Daoy (cell line): Measurements from ENCODE around the gene PCNX3. TPM values are rescaled to one million over a fixed set of nuclear protein-coding genes. Genes with fewer than 3 reads are reported as not detected.

Source experiments
- DNase-seq: peaks from one replicate; pipeline ENCODE4 v3.0.0-alpha.2; 2015; ENCODE audit warnings: low read depth
- total RNA-seq: library from RNA; depleted of rRNA; stranded (reverse); fragments of >200 nt; shearing (Covaris generic); gene quantifications from 2 replicates; pipeline ENCODE4 v1.2.3, GENCODE V29; 2014

Gene PCNX3
- total RNA-seq, 1 experiment from 2014 or later: 16.2 TPM

GRCh38 chr11:65598258-65598699, 17.3 kb upstream of the PCNX3 start:
- no peak for DNase-seq

DNA sequence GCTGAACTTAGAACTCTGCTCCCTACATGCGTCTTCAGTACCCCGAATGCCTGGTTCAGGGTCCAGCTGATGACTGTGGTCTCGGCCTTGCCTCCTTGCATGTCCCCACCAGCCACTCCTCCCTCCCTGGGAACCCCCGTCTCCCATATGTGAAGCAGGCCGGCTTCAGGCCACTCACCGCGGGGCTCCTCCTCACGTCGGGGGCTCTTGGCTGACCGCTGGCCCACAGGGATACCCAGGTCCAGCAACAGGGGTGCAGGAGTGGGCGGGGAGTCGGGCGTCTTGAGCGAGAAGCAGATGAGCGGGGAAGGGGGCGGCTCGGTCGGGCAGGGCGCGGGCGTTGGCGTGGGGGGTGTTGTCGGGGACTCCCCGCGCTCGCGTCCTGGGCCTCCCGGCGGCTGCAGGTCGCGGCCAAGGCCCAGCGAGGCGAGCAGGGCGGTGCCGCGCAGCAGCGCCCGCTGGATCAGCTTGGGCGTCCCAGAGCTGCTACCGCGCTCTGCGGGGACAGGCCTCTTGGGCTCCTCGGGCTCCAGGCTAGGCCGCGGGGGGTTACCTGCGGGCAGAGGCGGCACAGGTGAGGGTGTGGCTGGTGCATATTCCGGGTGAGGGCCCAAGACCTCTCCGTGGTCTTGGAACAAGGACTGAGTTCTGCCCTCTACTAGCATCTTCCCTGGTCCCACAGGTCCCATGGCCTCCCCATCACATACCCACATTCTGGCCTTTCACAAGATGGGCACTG, 16.2 kb upstream of the PCNX3 start:
- no peak for DNase-seq

GRCh38 chr11:65599955-65600246, 15.7 kb upstream of the PCNX3 start:
- DNase-seq: no peak

GRCh38 chr11:65604258-65604657, 11.3 kb upstream of the PCNX3 start:
- no peak for DNase-seq

DNA sequence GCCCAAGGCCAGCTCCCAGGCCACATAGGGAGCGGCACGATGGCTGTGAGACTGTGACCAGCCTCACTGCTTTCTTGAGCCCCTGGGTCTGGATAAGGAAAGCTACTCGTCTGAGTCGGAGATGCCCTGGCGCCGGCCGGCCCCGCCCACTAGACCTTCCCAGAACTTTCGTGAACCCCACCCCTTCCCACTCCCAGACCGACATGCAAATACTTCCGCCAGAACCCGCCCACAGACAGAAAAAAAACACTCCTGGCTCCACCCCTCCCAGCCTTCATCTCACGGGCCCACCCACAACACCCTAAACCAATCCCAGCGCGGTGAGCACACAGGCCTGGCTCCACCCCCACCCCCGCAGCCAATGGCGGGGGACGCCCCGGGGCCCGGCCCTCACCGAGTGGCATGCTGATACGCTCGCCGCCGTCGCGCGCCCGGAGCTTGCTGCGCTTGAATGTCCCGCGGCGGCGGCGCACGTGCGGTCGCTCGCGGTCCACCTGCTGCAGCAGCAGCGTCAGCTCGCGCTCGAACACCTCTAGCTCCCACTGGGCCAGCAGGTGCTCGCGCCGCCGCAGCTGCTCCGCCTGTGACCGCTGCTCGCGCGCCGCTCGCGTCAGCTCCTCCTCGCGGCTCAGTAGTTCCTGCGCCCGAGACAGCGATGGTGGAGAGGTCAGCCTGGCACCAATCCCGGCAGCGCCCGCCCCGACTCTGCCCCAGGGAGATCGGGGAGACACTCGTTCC, 8.5 kb upstream of the PCNX3 start:
- DNase-seq: no peak

- no peak for DNase-seq
Observed at GRCh38 chr11:65607614-65608426, 7.8 kb upstream of the PCNX3 start.

- DNase-seq: no peak
Observed at GRCh38 chr11:65609229-65609628, 6.3 kb upstream of the PCNX3 start.

- no peak for DNase-seq
Observed at GRCh38 chr11:65609665-65610064, 5.9 kb upstream of the PCNX3 start.

DNA sequence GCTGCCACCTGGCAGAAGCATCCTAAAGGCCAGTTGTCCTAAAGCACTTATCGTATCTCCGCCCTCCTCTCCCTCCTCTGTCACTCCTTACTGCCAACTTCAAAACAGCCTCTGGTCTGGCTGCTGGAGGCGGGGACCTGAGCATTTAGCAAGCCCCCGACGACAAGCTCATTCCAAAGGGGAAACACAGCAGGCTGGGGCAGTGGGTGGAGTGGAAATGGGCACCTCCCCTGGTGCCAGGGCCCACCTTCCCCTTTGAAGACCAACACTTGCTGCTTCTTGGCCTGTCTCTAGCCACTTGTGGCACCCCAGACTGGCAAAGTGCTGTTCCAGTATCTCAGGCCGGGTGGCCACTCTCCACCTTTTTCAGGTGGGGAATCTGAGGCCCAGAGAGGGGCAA, 5.2 kb upstream of the PCNX3 start:
- no peak for DNase-seq

- DNase-seq: no peak
Observed at GRCh38 chr11:65611028-65611757, 4.4 kb upstream of the PCNX3 start.

DNA sequence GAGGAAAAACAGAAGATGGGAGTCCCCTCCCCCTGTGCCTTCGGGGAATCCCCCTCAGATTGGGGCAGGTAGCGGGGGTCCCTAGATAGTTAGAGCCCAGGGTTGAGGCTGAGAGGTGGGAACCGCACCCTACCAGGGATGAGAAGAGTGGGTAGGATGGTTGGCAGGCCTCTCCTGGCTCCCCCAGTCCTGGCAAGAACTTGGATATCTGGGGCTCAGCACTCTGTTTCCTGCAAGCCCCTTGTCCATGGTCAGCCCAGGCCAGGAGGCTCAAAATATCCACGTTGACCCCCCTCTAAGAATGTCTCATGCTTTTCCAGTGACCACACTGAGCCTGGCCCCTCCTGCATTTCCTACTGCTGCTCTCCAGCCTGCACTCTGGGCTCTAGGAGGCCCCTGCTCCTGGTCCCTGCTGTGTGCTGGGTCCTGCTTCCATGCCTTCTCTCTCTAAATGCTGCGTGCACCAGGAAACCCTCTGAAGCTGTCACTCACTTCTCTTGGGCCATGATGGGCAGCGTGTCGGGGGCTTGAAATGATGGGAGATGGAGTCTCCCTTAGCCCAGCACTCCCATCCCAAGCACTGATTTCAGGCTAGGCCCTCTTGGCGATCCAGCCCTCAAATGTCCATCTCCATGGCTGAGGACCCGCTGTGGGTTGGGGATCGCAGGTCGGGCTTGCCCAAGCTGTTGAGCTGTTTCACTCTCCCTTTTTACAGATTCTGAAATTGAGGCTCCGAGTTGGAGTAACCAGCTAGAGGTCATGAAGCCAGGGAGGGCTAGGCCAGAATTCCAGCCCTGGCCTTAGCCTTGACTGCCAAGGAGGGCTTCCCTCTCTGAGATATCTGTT, 3.6 kb upstream of the PCNX3 start:
- DNase-seq: no peak

DNA sequence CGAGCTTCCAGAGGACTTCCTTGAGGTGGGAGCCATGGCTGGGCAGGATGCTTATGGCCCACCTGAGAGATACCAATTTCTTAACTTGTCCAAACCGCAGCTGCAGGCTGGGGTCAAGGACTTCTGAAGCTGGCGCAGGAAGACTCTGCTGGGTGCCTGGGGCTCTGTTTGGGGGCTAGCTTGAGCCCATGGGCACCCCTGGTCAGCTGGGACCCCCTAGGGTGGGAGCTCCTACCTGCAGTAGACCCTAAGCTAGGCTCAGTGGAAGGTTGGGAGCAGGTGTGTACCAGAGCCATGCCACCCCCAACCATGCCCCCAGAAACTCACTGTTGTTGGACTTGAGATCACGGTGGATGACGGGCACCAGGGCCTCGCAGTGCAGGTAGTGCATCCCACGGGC, 2.9 kb upstream of the PCNX3 start:
- no peak for DNase-seq

- DNase-seq: no peak
Observed at GRCh38 chr11:65613091-65613928, 2.3 kb upstream of the PCNX3 start.

DNA sequence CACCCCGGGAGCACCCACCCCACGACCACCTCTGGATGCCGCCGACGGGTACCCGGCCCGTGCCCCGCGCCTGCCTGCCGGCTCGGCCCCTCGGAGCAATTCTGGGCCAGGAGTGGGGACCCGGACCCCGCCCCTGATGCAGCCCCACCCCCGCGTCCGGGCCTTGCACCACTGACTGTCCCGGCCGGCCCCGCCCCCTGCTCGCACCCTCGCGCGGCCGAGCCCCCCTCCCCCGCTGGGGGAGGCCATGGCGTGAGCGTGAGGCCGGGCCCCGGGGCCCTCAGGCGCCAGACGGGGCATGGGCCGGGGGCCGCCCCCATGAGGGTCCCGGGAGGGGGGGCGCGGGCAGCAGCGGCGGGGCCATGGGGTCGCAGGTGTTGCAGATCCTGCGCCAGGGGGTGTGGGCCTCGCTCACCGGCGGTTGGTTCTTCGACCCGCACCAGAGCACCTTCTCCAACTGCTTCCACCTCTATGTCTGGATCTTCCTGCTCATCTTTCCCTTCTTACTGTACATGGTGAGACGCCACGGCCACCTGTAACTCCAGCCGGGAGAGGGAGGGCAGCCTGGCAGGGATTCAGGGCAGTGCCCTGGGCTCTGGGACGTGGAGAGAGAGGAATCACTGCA, 486 bp downstream of the PCNX3 start:
- peak; percentile 57 for DNase-seq

- DNase-seq: no peak
Observed at GRCh38 chr11:65616575-65617001, 1.0 kb downstream of the PCNX3 start.

GRCh38 chr11:65617136-65617850, 1.7 kb downstream of the PCNX3 start:
- DNase-seq: no peak

GRCh38 chr11:65617990-65618751, 2.6 kb downstream of the PCNX3 start:
- DNase-seq: no peak

DNA sequence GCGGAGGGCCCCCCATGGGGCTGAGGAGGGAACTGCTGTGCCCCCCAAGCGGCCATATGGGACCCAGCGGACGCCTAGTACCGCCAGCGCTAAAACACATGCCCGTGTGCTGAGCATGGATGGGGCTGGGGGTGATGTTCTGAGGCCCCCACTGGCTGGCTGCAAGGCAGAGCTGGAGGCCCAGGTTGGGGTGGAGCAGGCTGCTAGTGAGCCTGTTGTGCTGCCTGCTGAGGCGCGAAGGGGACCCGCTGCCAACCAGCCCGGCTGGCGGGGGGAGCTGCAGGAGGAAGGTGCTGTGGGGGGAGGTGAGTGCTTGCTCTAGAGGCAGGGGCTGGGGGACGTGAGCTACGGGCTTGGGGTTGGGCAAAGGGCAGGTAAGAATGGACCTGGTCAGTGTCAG, 3.2 kb downstream of the PCNX3 start:
- no peak for DNase-seq
